Measurements from ENCODE around the gene DDX31. TPM values are rescaled to one million over a fixed set of nuclear protein-coding genes. Genes with fewer than 3 reads are reported as not detected.
A peak's percentile ranks its signal among the peaks of the same experiment; 100 is the strongest.

DDX31 gene
- total and polyA plus RNA-seq, 2 donors (not counting 1 experiment from before 2014, with no cell fraction given), result 16.4 to 22.7 TPM

DNA sequence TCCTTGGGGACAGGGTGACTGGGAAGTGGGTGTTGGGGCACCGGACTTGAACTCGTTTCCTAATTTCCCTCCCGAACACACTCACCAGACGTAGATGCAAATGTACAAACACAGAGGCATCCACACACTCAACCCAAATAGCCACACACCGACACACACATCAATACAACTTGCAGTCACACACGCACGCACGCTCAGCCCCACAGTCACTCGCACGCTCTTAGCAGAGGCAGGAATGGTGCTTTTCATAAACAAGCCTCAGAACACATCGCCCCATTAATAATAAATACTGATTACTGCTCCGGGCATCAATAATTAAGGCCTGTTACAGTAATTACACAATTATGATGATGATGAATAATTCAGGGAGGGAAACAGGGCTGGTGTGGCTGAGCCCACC lies 81.7 kb downstream of the DDX31 start:
- TF ChIP-seq EZH2 (IDR thresholded peaks at IDR 0.05; ENCODE audit: borderline replicate concordance, insufficient read depth, low read depth, low read length, poor library complexity, severe bottlenecking), result no peak
- TF ChIP-seq, protein P1, sequence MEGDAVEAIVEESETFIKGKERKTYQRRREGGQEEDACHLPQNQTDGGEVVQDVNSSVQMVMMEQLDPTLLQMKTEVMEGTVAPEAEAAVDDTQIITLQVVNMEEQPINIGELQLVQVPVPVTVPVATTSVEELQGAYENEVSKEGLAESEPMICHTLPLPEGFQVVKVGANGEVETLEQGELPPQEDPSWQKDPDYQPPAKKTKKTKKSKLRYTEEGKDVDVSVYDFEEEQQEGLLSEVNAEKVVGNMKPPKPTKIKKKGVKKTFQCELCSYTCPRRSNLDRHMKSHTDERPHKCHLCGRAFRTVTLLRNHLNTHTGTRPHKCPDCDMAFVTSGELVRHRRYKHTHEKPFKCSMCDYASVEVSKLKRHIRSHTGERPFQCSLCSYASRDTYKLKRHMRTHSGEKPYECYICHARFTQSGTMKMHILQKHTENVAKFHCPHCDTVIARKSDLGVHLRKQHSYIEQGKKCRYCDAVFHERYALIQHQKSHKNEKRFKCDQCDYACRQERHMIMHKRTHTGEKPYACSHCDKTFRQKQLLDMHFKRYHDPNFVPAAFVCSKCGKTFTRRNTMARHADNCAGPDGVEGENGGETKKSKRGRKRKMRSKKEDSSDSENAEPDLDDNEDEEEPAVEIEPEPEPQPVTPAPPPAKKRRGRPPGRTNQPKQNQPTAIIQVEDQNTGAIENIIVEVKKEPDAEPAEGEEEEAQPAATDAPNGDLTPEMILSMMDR (IDR thresholded peaks at IDR 0.05), result no peak
- 20% methylated on average over 6 of the region's 12 CpGs for WGBS (ENCODE audit: insufficient coverage)
- H4K20me1 ChIP-seq (ENCODE audit: control insufficient read depth, insufficient read depth, low read length, poor library complexity, severe bottlenecking), result peaks cover 8% of the 10 kb centered on the region
- intact Hi-C loops (cut with micrococcal nuclease), result no loop called here
- DNase-seq (peak; percentile 23), ATAC-seq (ENCODE audit: low read depth) (no peak)
- H3K4me3 ChIP-seq (ENCODE audit: control extremely low read depth in 1 of 5, extremely low read depth in 1 of 5, insufficient read depth in 1 of 5, low read depth in 2 of 5, low read length in 4 of 5), result no peak overlapping the region
- H3K27ac ChIP-seq (ENCODE audit: low read length in 2 of 2), result no peak overlapping the region
- Mint-ChIP-seq H3K9me3 (ENCODE audit: insufficient read depth) (no peaks in the 10 kb centered on the region), H3K27me3 (peaks cover 53% of the 10 kb centered on the region), H3K4me1 (peaks cover 23% of the 10 kb centered on the region), H3K4me3 (no peak overlapping the region), H3K27ac (no peak overlapping the region)
- peaks cover 0 to 49% (median 0%) of the 10 kb centered on the region in 3 donors for H3K9me3 ChIP-seq (ENCODE audit: control extremely low read depth in 1 of 3, control insufficient read depth in 2 of 3, insufficient read depth in 1 of 3, low read length in 2 of 3)
- H3K4me2 ChIP-seq (replicated peaks; ENCODE audit: low read depth, low read length, poor library complexity, severe bottlenecking), result no peak overlapping the region
- no peaks in the 10 kb centered on the region for H3K79me2 ChIP-seq (ENCODE audit: control insufficient read depth, insufficient read depth, low read length)
- H3K9ac ChIP-seq (ENCODE audit: low read length), result no peak overlapping the region
- POLR2A ChIA-PET, result no interaction called here
- H2AFZ ChIP-seq (ENCODE audit: insufficient read depth, low read depth, low read length, poor library complexity, severe bottlenecking), result no peak overlapping the region
- H3K27me3 ChIP-seq (replicated peaks in 1 of 4; ENCODE audit: control extremely low read depth in 1 of 4, control insufficient read depth in 3 of 4, insufficient read depth in 4 of 4, low read length in 3 of 4), result peaks cover 2 to 89% (median 63%) of the 10 kb centered on the region in 4 experiments
- CTCF ChIA-PET, result no interaction called here
- H3K36me3 ChIP-seq (replicated peaks in 1 of 2; ENCODE audit: control extremely low read depth in 1 of 2, control insufficient read depth in 1 of 2, extremely low read depth in 1 of 2, insufficient read depth in 2 of 2, low read length in 1 of 2), result no peaks in the 10 kb centered on the region
- H3K4me1 ChIP-seq (ENCODE audit: control insufficient read depth in 2 of 2, insufficient read depth in 2 of 2, low read length in 2 of 2), result peaks cover 27 to 40% of the 10 kb centered on the region in 2 donors

DNA sequence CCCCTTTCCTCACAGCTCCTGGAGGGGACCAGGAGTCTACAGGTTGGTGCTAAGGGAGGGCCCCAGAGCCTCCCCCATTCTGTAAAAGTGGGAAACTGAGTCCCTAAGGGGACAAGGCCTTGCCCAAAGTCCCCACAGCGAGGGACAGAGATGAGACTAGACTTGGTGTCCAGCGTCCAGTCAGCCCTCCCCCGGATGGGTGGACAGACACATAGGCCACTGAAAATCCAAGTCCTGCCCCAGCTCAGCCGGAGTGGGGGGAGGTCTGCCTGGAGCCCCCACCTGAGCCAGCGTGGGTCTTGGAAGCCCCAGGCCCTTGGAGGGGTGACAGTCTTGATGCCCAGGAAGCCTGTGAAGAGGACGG lies 82.2 kb downstream of the DDX31 start:
- no peak overlapping the region for H3K27ac Mint-ChIP-seq
- Histone ChIP-seq H3K4me2 (replicated peaks; ENCODE audit: low read depth, low read length, poor library complexity, severe bottlenecking) (peak overlapping the region; percentile 54), H3K9ac (ENCODE audit: low read length) (no peak overlapping the region), H3K27me3 (replicated peaks in 1 of 4; ENCODE audit: control extremely low read depth in 1 of 4, control insufficient read depth in 3 of 4, insufficient read depth in 4 of 4, low read length in 3 of 4) (peaks cover 2 to 94% (median 67%) of the 10 kb centered on the region in 4 experiments), H3K36me3 (replicated peaks in 1 of 2; ENCODE audit: control extremely low read depth in 1 of 2, control insufficient read depth in 1 of 2, extremely low read depth in 1 of 2, insufficient read depth in 2 of 2, low read length in 1 of 2) (no peaks in the 10 kb centered on the region), H3K4me1 (ENCODE audit: control insufficient read depth in 2 of 2, insufficient read depth in 2 of 2, low read length in 2 of 2) (peaks cover 27 to 40% of the 10 kb centered on the region in 2 donors), H3K4me3 (ENCODE audit: control extremely low read depth in 1 of 5, extremely low read depth in 1 of 5, insufficient read depth in 1 of 5, low read depth in 2 of 5, low read length in 4 of 5) (no peak overlapping the region), H3K79me2 (ENCODE audit: control insufficient read depth, insufficient read depth, low read length) (no peaks in the 10 kb centered on the region), H4K20me1 (ENCODE audit: control insufficient read depth, insufficient read depth, low read length, poor library complexity, severe bottlenecking) (peaks cover 8% of the 10 kb centered on the region), H3K9me3 (ENCODE audit: control extremely low read depth in 1 of 3, control insufficient read depth in 2 of 3, insufficient read depth in 1 of 3, low read length in 2 of 3) (peaks cover 0 to 54% (median 0%) of the 10 kb centered on the region in 3 donors), H2AFZ (ENCODE audit: insufficient read depth, low read depth, low read length, poor library complexity, severe bottlenecking) (no peak overlapping the region), H3K27ac (ENCODE audit: low read length in 2 of 2) (no peak overlapping the region)
- ChIA-PET CTCF (no interaction called here), POLR2A (no interaction called here)
- peaks cover 23% of the 10 kb centered on the region for H3K4me1 Mint-ChIP-seq
- 20% methylated on average over 6 of the region's 6 CpGs for WGBS (ENCODE audit: insufficient coverage)
- DNase-seq (no peak), ATAC-seq (ENCODE audit: low read depth) (no peak)
- intact Hi-C loops (cut with micrococcal nuclease), result no loop called here
- no peak overlapping the region for H3K4me3 Mint-ChIP-seq
- peaks cover 52% of the 10 kb centered on the region for H3K27me3 Mint-ChIP-seq
- no peak for TF ChIP-seq EZH2 (IDR thresholded peaks at IDR 0.05; ENCODE audit: borderline replicate concordance, insufficient read depth, low read depth, low read length, poor library complexity, severe bottlenecking)
- TF ChIP-seq, protein P1 (IDR thresholded peaks at IDR 0.05), result no peak
- H3K9me3 Mint-ChIP-seq (ENCODE audit: insufficient read depth), result no peaks in the 10 kb centered on the region
